H54 (cell line): ENCODE measurements around the gene CYGB.

Experiments
- DNase-seq: peaks from one replicate; pipeline ENCODE4 v3.0.0; 2011; ENCODE audit warnings: low spot score, mixed read lengths; ENCODE audit not compliant: insufficient read length
- FAIRE-seq: peaks from 3 replicates; lab custom pipeline; 2011; peaks lifted over from hg19 to GRCh38; lab: Jason Lieb, UNC
- POLR2A ChIP-seq: IDR thresholded peaks from 2 replicates; pipeline ENCODE4 v1.6.1; 2011; ENCODE audit warnings: low read depth, mild to moderate bottlenecking, low read length

CYGB gene

GRCh38 chr17:76550712-76551615 is 13.5 kb upstream of the CYGB start:
- TF ChIP-seq POLR2A = no peak
- DNase-seq (no peak), FAIRE-seq (no peak)

GRCh38 chr17:76549539-76549938 is 12.0 kb upstream of the CYGB start:
- TF ChIP-seq POLR2A = no peak
- no peak for FAIRE-seq
- DNase-seq = no peak

GRCh38 chr17:76549215-76549518 is 11.7 kb upstream of the CYGB start:
- no peak for DNase-seq
- TF ChIP-seq POLR2A = no peak

GRCh38 chr17:76548378-76549214 is 11.1 kb upstream of the CYGB start:
- DNase-seq (no peak), FAIRE-seq (no peak)
- TF ChIP-seq POLR2A = no peak

More at GRCh38 chr17:76549215-76549518, 11.7 kb upstream of the CYGB start:
- FAIRE-seq = no peak

- FAIRE-seq = no peak
- TF ChIP-seq POLR2A = no peak
- no peak for DNase-seq
Observed at GRCh38 chr17:76547642-76548202, 10.2 kb upstream of the CYGB start.

GRCh38 chr17:76547183-76547641 is 9.7 kb upstream of the CYGB start:
- TF ChIP-seq POLR2A = no peak
- no peak for FAIRE-seq
- no peak for DNase-seq

- DNase-seq (no peak), FAIRE-seq (no peak)
- TF ChIP-seq POLR2A = no peak
Observed at GRCh38 chr17:76546556-76547182, 9.2 kb upstream of the CYGB start.

GRCh38 chr17:76545918-76546555 is 8.5 kb upstream of the CYGB start:
- FAIRE-seq (no peak), DNase-seq (no peak)
- TF ChIP-seq POLR2A = no peak

- FAIRE-seq (no peak), DNase-seq (no peak)
- no peak for TF ChIP-seq POLR2A
Observed at GRCh38 chr17:76544546-76545365, 7.2 kb upstream of the CYGB start.

- no peak for FAIRE-seq
Observed at GRCh38 chr17:76543826-76544545, 6.5 kb upstream of the CYGB start.

GRCh38 chr17:76543482-76543825 is 5.9 kb upstream of the CYGB start:
- DNase-seq (no peak), FAIRE-seq (no peak)
- TF ChIP-seq POLR2A = no peak

More at GRCh38 chr17:76543826-76544545, 6.5 kb upstream of the CYGB start:
- TF ChIP-seq POLR2A = no peak
- DNase-seq = no peak

GRCh38 chr17:76542984-76543383 is 5.5 kb upstream of the CYGB start:
- DNase-seq = no peak
- no peak for FAIRE-seq

More at GRCh38 chr17:76542984-76543383, 5.5 kb upstream of the CYGB start:
- TF ChIP-seq POLR2A = no peak
